Measurements from ENCODE around the gene SRI.

DNA sequence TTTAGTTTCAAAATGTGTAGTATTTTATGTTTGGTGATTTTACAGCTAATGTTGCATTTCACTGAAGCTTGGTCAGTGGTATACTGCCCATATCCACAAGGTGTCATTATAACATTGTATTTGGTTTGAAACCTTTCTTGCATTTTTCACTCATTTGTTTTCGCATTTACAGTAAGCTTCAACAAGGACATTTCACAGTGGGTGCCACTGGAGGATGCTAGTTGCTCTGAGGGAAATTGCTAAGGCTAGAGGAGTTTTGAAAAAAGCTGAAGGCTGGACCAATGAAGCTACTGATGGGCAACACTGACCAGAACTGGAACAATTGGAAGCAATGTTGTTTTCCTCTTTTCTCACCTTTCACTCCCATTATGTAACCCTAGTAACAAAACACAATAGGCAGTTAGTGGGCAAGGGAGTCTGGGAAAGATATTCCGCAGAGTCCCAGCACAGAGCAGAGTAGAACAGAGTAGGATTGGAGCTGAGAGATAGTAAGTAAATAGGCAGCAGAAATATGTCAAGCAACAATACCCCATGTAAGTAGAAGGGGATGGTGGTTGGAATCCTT is 23.6 kb upstream of the SRI start:
- peak in 5 of 6 experiments; percentile 47 to 85 (median 79) for TF ChIP-seq CTCF (IDR thresholded peaks at IDR 0.05)
- TF ChIP-seq POLR2A (IDR thresholded peaks at IDR 0.05) = no peak
